HG03571 (cell line): ENCODE data around the gene VTI1A.

Experiments used
- ATAC-seq: cut with Tn5 transposase; IDR thresholded peaks from one replicate; pipeline ENCODE4 v1.9.1; 2021; ENCODE audit not compliant: unreplicated experiment

Gene VTI1A

DNA sequence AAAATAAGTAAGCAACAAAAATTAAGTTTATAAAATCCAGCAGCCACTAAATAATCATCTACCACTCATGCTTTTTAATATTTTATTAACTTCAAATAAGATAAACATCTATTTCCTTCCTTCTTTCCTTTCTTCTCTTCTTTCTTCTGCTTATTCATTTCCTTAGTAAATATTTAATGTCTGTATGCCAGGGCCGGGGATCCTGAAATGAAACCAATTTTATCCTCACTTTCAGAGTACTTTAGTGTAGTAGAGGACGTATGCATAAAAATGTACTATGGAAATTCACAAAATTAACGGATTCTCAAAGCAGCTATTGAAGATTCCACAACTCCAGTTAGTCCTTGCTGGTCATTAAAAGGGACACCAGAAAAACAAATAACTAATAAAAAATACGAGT is 224.7 kb downstream of the VTI1A start:
- no peak for ATAC-seq

DNA sequence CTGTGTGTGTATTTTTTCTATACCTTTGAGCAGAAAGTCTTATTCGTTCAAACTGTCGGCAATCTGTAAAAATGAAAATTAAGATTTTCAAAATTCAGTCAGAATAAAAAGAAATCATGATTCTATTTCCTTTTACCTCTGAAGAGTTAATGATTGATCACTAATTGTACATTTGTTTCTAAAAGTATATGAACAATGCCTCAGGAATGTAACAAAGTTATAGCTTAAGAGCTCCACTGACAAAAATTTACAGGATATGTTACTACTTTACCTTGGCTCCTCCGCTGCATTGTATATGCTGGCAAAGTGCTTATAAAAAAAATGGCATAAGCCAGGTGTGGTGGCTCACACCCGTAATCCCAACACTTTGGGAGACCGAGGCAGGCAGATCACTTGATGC is 225.7 kb downstream of the VTI1A start:
- no peak for ATAC-seq

DNA sequence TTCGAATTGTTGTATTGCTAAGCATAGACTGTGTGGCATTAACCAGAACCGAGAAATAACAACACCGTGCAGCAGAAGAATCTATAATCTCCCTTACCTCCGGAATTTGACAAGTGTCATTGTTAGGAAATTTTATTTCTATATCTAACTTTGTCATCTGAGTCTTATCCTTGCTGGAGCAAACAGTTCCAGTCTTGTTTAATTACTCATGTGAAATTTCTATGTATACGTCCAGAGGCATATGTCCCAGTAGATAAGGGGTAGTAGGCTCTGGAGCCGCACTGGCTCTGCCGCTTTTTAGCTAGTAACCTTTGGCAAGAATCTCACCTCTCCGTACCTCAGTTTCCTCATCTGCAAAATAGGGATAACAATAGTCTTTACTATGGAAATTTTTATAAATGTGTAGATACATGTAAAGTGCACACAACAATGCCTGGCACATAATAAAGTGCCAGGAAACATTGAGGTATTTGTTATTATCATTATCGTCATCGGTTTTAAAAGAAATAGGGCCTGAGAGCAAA is 228.6 kb downstream of the VTI1A start:
- no peak for ATAC-seq

DNA sequence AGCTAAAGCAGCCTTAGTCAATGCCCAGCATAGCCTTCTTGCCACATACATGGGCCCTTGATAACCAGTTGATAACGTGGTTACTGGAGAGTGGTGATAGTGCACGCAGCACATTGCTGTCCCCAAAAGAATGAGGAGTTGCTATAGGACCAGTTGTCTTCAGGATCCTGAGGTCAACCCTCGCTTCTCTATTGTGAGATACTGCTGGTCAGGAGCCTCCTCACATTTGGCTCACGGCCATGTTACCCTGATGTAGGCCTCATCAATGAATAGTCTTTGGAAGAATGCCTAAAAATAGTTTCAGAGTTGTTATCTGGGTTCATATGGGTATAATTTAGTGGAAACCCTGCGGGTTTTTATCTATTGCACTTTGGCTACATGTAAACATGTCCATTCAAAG is 230.7 kb downstream of the VTI1A start:
- ATAC-seq, result no peak

DNA sequence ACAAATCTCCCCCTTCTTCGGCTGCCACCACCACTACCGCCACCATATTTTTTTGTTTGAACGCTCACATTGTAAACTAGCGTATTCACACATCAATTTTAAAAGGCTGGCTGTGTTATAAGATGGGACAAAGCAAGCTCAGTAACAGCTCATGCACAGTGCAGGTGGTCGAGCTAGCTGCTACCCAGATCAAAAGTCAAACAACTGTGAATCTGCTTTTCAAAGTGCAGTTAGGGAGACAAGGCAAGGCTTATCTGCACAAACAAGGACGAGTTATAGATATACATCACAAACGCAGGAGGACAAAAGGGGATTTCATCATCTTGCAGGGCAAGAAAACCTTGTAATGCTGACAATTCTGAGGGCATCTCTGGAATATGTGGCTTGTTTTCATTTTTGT is 231.6 kb downstream of the VTI1A start:
- ATAC-seq, result no peak

DNA sequence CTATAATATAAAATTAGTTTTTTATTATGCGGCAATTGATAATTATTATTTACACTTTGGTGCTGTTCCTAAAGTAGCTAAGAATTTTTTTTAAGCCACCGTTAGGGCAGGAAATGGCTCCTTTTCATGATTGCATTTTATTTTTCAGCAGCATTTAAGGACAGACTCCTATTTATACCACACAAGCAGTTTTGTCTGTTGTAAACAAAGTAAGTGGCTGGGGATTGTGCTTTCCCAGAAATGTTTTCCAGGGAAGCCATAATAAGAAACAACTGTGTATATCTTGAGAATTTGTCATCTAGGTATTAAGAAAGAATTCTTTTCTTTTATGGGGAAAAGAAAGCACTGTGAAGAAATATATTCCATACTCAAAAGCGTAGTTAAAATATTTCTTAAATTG is 232.0 kb downstream of the VTI1A start:
- ATAC-seq, result no peak

DNA sequence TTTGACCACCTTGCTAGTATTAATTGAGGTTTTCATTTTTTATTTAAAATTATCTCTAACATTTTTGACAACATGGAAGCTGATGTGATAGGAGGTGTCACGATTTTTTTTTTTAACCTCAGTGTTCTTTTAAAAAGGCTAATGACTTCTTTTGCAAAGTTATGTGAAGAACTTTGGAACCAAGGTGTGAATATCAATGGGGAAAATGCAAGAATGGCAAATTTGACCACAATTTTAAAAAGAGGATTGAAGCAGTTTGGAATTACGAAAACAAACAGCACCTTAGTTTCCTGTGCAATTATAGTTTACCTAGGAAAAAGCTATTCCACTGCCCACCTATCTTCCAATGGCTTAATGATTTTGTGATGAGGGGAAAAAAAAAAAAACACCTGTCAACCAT is 232.4 kb downstream of the VTI1A start:
- no peak for ATAC-seq

DNA sequence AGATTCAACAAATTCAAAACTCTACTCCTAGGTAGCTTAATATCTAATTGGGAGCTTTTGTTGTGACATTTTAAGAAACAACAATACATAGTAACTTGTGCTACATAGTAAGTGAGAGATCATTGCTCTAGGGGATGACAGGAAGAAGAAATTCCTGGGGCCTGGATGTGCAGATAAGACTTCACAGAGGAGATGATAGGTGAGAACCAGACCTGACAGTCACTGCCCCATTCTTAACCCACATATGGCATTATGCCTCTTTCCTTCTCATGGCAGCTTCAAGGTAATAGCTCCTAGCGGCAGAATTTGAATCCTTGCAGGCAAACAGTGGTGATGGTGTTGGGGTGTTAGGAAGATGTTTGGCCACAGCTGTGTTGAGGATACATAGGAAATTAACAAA is 233.6 kb downstream of the VTI1A start:
- ATAC-seq, result no peak

DNA sequence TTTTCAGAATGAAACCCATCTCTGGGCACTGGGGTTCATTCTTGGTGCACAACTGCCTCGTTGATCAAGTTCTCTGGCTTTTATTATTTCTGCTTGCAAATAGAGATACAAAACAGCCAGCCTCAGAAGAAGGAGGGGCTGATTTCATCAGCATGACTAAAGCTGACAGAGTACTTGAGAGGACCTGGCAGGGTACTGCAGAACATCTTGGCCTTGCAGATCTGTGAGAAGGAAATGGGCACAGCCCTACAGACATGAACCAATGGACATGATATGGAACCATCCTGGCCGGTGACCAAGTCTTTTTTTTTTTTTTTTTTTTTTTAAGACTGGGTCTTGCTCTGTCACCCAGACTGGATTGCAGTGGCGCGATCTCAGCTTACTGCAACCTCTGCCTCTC is 240.6 kb downstream of the VTI1A start:
- ATAC-seq, result no peak

DNA sequence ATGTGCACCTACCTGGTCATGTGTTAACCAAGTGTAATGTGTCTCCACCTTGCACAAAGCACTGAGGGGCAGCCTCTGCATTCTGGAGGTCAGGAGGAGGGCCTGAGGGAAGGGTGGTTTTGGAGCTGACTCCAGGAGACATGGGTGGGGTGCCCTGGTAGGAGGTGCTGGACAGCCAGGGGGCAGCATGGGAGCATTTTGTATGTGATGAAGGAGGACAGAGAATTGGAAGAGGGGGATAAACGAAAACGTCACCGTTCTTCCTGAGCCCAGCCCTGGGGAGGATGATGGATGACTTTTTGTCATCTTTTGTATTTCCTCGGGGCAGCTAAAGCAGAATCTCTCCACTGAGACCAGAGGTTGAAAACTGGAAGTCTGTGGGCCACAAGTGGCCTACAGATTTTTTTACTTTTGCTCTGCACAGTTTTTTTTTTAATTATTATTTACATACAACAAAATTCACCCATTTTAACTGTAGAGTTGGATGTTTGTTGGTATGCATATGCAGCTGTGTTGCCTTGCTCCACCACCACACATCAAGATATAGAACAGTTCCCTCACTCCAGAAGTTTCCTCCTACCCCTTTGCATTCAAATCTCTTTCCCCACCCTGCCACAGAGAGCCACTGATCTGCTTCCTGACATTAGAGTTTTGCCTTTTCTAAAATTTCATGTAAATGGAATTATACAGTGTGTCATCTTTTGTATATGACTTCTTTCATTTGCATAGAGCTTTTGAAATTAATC is 242.5 kb downstream of the VTI1A start:
- ATAC-seq, result no peak

DNA sequence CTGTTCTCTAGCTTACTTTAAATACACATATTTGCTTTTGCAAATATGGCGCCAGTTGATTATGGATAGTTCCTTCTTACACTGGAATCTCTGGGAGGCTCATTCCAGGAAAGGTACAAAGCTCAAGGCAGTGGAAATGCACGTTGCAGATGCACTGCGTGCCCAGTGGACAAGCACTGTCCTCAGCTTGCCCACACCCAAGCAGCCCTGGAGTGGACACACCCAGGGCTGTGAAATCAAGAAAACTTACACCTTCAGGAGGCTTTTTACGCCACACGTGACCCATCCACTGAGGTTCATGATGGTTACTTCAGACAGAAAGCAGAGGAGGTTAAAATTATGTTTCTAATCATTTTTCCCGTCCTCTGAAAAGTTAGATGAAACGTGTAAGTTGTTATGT is 248.5 kb downstream of the VTI1A start:
- ATAC-seq, result no peak

DNA sequence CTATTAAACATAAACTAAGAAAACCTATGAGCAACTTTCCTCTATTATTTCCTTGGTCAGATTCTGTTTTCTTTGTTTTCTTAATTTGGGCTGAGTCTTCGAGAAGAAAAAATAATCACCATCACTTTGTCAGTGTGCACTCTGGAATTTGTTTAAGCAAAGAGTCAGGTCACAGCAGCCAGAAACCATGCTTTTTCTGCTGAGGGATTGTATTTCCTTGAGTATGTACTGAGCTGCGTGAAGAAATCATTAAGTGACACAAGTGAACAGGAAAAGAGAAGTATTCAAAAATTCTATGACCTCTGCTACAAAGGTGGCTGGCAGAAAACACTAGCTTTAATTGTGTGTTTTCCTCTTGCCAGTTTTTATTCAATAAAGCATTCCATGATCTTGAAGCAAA is 249.6 kb downstream of the VTI1A start:
- no peak for ATAC-seq

DNA sequence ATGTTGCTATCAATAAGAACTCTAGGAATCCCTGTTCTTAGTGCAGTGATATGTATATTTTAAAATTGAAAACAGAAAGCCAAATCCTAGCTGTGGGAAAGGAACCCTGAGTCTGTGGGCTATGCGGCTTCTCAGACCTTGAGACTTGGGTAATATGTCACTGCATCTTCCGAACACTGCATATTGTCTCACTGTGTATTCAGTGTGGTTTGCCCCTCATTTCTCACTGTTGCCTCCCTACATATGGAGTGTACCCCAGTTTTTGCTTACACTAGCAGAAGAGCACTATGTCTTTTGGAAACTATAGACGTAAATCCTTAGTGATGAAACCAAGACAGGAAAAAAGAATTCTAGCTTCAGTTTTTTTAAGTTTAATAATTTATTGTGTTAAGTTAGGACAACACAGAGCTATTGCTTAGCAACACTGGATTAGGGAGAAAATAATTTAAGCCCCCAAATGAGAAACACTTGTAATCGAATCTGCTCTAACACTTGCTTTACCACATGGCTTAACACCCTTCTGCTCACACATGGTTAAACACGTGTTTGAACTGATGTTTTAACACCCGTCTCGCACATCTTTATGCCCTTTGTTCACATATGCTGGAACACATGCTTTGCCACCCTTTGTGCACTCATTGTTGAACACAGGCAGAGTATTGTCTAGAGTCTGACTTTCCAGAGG is 251.3 kb downstream of the VTI1A start:
- no peak for ATAC-seq

DNA sequence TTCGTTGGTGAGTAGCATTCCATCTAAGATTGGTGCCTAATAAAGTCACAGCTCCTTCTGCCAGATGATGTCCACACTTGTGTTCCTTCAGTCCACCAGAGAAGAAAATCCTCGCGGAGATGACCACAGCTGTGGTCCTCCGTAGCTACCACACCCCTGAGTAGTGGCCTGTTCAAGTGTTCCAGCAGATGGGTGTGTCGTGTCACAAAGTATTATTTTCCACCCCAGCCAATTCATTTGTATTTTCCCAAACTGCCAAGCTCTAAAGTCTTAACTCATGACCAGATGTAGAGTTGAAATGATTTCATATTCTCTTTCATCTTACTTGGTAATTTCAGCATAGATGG is 251.8 kb downstream of the VTI1A start:
- no peak for ATAC-seq

DNA sequence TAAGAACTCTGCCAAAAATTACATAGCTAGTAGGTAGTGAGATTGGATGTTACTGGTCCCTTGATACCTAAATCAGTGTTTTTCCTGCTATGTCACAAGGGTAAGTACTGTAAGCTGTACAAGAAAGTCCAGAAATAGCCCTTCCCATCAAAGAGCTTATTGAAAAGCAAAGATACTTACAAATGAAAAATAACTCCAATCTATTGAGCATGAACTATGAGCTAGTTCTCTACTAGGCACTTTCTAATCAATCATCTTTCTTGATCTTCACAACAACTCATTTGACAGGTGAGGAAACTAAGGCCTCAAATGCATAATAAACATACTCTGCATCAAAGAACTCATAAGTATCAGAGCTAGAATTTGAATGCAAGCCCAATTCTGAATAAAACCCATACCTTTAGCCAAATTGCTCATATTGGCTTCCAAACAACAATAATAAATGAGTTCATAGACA is 253.2 kb downstream of the VTI1A start:
- no peak for ATAC-seq

DNA sequence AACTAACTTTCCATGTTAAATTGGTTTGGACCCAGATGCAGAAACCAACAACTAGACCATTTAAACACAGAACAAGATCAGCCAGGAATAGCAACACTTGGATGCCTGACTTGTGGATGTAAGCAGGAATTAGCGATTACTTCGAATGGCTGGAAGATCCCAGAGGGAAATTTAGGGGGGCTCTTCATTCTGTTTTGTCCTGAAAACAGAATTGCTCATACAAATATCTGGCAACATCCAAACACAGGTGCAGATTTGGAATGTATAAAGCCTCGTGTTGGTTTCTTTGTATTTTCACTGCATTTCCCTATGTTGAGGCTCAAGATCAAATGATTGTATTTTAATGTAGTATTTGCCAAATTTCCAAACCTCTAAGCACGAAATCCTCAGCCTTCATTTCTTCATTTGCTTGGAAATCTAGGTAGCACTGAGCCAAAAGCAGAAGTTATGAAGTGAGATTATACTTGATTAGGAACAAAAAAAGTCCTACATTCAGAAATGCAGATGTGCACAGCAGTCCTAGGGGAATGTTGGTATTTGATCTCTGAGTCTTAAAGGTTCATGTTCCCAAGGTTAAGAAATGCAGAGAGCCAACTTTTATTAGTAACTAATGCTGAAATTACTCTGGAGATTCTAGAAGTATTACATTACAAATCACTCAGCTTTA is 254.3 kb downstream of the VTI1A start:
- ATAC-seq, result no peak

DNA sequence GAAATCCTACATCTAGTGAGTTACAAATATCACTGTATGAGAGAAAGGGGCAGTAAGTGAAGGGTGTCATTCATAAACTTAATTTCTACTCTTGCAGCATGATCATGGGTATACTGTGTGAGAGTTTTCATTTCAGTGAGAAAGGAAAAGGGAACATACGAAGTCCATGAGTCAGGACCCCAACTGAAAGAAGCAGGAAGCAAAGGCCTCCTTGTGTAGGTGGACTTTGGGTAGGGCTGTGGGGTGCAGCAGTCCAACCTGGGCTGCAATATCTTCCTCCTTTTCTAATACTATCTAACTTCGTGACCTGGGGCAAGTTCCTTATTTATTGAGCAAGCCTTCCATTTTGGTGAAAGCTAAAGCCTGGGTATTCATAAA is 254.9 kb downstream of the VTI1A start:
- ATAC-seq, result no peak

DNA sequence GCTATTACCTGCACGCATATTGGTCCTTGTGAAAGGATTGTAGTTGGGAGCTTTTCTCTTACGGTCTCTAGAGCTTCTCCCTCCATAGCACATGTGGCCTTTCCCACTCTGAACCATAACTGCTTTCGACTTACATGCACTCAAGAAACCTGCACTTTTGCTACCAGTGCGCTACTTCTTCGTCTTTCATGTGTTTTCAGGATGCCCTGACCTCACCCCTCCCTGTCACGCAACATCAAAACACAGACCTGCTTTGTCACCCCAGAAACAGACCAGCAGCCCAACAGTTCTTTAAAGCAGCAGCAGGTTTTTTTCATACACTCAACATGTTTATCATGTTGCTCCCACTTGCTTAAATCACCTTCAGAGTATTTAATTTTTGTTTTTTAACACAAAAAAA is 259.6 kb downstream of the VTI1A start:
- no peak for ATAC-seq

DNA sequence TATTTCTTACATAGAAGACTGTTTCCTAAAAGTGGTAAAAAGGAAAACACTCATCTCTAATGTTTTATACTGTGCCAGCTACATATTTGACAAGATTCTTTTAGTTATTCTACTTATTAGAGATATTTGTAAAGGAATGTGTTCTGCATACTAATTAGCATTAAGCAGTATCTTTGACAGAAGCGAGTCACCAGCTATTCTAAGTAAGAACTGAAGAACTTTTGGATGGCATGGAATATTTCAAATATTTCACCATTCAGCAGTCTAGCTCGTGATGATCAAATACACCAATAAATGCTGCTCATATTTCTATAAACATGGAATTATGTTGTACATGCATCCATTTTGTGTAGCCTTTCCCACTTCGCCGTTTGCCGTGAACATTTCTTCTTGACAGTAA is 261.4 kb downstream of the VTI1A start:
- no peak for ATAC-seq

DNA sequence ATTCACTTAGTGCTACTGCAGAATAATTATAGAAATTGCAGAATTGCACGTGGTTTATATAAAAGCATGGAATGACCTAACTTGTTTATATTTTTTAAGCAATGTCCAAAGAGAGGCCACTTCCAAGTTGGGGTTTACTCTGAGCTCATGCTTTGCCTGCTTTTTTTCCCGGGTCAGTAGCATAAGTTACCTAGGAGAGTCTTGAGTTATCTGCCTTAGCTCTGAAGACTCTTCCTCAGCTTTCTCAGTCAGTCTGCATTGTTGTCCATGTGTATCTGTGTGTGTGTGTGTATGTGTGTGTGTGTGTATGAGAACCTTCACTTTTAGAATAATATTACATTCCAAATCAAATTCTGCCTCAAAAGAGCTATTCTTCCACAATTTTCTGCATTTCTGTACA is 263.5 kb downstream of the VTI1A start:
- no peak for ATAC-seq

DNA sequence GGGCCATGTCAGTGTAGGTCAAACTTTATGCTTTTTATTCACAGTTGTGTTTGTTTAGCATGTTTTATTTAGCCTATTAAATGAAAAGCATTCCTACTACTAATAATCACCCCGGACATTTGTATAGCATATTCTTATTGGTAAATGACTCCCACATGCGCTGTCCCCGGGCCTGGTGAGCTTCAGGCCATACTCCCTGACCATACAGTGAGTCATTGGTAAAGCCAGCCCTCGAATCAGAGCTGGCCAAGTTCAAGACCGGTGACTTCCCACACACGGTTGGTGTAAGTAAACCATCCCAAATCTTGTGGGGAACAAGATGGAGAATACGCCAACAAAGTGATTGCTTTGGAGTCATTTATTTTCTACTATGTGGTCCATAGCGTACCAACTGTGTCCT is 264.4 kb downstream of the VTI1A start:
- ATAC-seq, result no peak

DNA sequence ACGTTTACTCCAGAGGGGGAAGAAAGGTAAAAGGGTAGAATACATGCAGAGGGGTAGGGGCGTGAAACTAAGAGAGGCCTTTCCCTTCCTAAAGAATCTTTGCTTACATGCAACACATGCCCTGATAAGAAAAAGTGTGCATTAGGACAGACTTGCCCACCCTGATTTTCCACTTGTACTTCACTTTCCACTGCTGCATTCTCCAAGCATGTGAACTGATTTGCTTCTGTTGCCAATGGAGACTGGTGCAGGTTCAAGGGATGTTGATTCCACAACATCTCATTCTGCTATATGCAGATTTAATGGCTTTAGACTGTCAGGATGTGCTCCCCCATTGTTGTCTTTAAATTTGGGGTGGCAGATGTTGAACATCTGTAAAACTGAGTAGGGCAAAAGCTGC is 265.5 kb downstream of the VTI1A start:
- ATAC-seq, result no peak
